GM23248 (cell line): ENCODE measurements around the gene PDE10A. TPM values are rescaled to one million over a fixed set of nuclear protein-coding genes. Genes with fewer than 3 reads are reported as not detected.

Source experiments
- DNase-seq: peaks from one replicate; pipeline ENCODE4 v3.0.0-alpha.2; 2015
- H2AFZ ChIP-seq: fragments of 200-600 bp; sonication (generic); 2 replicates; pipeline ENCODE4 v1.6.1; 2016; ENCODE audit warnings: antibody characterized with exemption
- H3F3A ChIP-seq: fragments of 200-600 bp; sonication (generic); 2 replicates; pipeline ENCODE4 v1.6.1; 2016; ENCODE audit warnings: mild to moderate bottlenecking, antibody characterized with exemption, mixed run types; ENCODE audit not compliant: insufficient read depth
- H3K27ac ChIP-seq: fragments of 200-600 bp; sonication (generic); 2 replicates; pipeline ENCODE4 v1.5.1; 2016; ENCODE audit warnings: mild to moderate bottlenecking
- H3K27me3 ChIP-seq: fragments of 200-600 bp; sonication (generic); replicated peaks from 2 replicates; pipeline ENCODE4 v1.6.1; 2016; ENCODE audit warnings: mild to moderate bottlenecking; ENCODE audit not compliant: insufficient read depth
- H3K36me3 ChIP-seq: fragments of 200-600 bp; sonication (generic); 2 replicates; pipeline ENCODE4 v1.6.1; 2016; ENCODE audit warnings: low read depth, mild to moderate bottlenecking
- H3K4me1 ChIP-seq: fragments of 200-600 bp; sonication (generic); 2 replicates; pipeline ENCODE4 v1.6.1; 2016; ENCODE audit warnings: mild to moderate bottlenecking; ENCODE audit not compliant: insufficient read depth
- H3K4me2 ChIP-seq: fragments of 200-600 bp; sonication (generic); one replicate; pipeline ENCODE4 v1.6.1; 2016; ENCODE audit warnings: mild to moderate bottlenecking; ENCODE audit not compliant: unreplicated experiment
- H3K4me3 ChIP-seq: fragments of 200-600 bp; sonication (generic); 2 replicates; pipeline ENCODE4 v1.5.1; 2016; ENCODE audit warnings: mild to moderate bottlenecking
- H3K79me2 ChIP-seq: fragments of 200-600 bp; sonication (generic); 2 replicates; pipeline ENCODE4 v1.6.1; 2016; ENCODE audit warnings: mild to moderate bottlenecking; ENCODE audit not compliant: insufficient read depth
- H3K9ac ChIP-seq: fragments of 200-600 bp; sonication (generic); 2 replicates; pipeline ENCODE4 v1.6.1; 2016; ENCODE audit warnings: mild to moderate bottlenecking
- H3K9me2 ChIP-seq: fragments of 200-600 bp; sonication (generic); 2 replicates; pipeline ENCODE4 v1.6.1; 2016; ENCODE audit warnings: mixed run types, mild to moderate bottlenecking, moderate library complexity; ENCODE audit not compliant: insufficient read depth
- H3K9me3 ChIP-seq: fragments of 200-600 bp; sonication (generic); one replicate; pipeline ENCODE4 v1.6.1; 2017; ENCODE audit warnings: low read depth
- H4K20me1 ChIP-seq: fragments of 200-600 bp; sonication (generic); 2 replicates; pipeline ENCODE4 v1.6.0; 2016; ENCODE audit not compliant: insufficient read depth
- EZH2 ChIP-seq: fragments of 200-600 bp; sonication (generic); IDR thresholded peaks from 2 replicates; pipeline ENCODE4 v1.6.1; 2018; ENCODE audit warnings: antibody characterized with exemption, mild to moderate bottlenecking; ENCODE audit not compliant: insufficient read depth, poor library complexity, severe bottlenecking
- EZH2phosphoT487 ChIP-seq: fragments of 200-600 bp; sonication (generic); IDR thresholded peaks from 2 replicates; pipeline ENCODE4 v1.6.1; 2018; ENCODE audit warnings: antibody characterized with exemption, moderate library complexity, mild to moderate bottlenecking, low read depth; ENCODE audit not compliant: insufficient read depth
- WGBS, 2 experiments: methylation state at CpG; one replicate each; pipeline ENCODE4 v1.1.6; 2015 to 2017; ENCODE audit warnings: low lambda C conversion rate in 2 of 2, low coverage in 1 of 2; ENCODE audit errors: missing lambda C conversion rate in 2 of 2; 5-methylcytosine and 5-hydroxymethylcytosine counted together
- in situ Hi-C: fragments of 300-500 bp; cut with MboI; formaldehyde crosslinking; loops from 2 replicates; pipeline ENCODE4 v1.15.0; 2020
- polyA plus RNA-seq: library from polyadenylated mRNA; unstranded; fragments of >200 nt; fragmentation: Nextera tagmentation; extraction: Ambion mirVana; gene quantifications from 2 replicates; pipeline ENCODE4 v1.2.1, GENCODE V29; 2016
- total RNA-seq: library from RNA; depleted of rRNA; stranded (reverse); fragments of >200 nt; shearing (Covaris generic); gene quantifications from 2 replicates; pipeline ENCODE4 v1.2.3, GENCODE V29; 2014

PDE10A gene
- total and polyA plus RNA-seq, 2 experiments from 2014 or later = 0.11 to 0.21 TPM

DNA sequence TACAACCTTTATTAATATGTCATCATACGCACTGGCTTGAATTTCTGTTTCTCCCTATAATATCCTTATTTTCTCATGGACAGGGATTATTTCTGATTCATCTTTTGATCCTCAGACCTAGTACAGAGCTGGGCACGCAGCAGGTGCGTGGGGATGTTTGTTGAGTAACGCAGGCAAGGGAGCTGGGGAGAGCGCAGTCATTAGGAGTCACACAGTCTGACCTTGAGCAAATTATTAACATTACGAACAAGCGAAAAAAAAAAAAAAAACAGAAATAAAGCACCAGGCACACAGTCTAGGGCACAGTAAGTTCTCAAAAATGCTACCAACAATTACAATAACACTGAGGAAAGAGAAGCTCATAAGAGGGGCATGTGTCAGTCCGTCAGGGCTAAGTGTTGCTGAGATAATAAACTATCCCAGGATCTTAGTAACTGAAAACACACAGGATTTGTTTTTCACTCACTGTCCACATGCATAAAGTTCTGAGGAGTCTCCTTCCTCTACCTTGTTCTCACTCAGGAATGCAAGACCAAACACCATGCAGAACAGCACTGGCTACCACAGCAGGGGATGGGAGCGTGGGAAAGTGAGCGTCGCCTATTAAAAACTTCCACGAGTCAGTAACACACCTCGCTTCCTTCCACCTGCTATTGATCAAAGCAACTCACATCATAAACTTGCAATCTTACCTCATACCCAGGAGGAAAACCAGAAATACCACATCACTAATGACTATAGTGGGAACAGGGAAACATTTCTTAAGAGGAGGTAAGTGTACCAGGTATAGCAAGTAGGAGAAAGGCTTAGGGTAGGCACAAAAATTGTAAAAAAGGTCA lies 56.9 kb downstream of the PDE10A start:
- Histone ChIP-seq H3K9me3 (no peaks in the 10 kb centered on the region), H3K36me3 (no peaks in the 10 kb centered on the region), H3K79me2 (no peaks in the 10 kb centered on the region), H3K27me3 (no peaks in the 10 kb centered on the region), H3K9ac (no peak overlapping the region), H3K4me3 (no peak overlapping the region), H3K4me1 (no peaks in the 10 kb centered on the region), H3F3A (no peaks in the 10 kb centered on the region), H3K4me2 (no peak overlapping the region), H3K27ac (no peak overlapping the region), H2AFZ (no peak overlapping the region), H3K9me2 (no peaks in the 10 kb centered on the region), H4K20me1 (no peaks in the 10 kb centered on the region)
- no peak for TF ChIP-seq EZH2
- TF ChIP-seq EZH2phosphoT487 = no peak
- WGBS, 2 experiments = 37 to 39% methylated on average over 12 to 13 of the region's 13 CpGs
- DNase-seq = no peak
- in situ Hi-C loops = no loop called here

DNA sequence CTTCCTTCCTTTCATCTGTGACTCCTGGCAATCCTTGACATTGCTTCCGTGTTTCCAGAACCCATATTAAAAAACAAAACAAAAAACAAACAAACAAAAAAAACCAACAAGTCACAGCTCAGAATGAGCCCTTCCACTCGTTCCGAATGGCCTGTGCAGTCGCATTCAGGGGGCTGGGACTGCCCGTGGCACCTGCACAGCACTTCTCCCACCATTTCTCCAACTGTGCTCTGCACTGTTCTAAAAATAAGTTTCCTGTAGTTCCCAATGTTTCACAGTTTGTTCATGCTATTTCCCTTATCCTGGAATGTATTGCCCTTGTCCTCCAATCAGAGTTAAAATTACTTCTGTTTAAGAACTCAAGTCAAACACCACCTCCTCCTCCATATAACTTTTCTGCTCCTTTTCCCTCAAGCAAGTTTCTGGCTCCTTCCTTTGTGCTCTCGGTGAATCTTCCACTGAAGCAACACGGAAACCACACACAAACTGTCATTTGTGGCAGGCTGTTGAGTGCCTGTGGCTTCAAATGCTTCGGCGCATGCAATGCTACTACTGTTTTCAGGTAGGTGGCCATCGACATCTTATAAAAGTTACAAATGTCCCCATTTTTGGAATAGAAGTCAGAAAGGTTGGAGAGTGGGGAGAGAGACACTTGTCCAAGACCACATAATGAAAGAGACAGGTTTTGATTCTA lies 57.7 kb downstream of the PDE10A start:
- no peak overlapping the region for H3K4me3 ChIP-seq
- WGBS, 2 experiments = 37 to 39% methylated on average over 10 of the region's 10 CpGs
- no peaks in the 10 kb centered on the region for H3K9me2 ChIP-seq
- no peaks in the 10 kb centered on the region for H4K20me1 ChIP-seq
- H2AFZ ChIP-seq = no peak overlapping the region
- no peak overlapping the region for H3K27ac ChIP-seq
- H3K9ac ChIP-seq = no peak overlapping the region
- no peaks in the 10 kb centered on the region for H3K36me3 ChIP-seq
- in situ Hi-C loops = no loop called here
- TF ChIP-seq EZH2phosphoT487 = no peak
- no peak for TF ChIP-seq EZH2
- no peak for DNase-seq
- H3K9me3 ChIP-seq = no peaks in the 10 kb centered on the region
- no peaks in the 10 kb centered on the region for H3K4me1 ChIP-seq
- no peaks in the 10 kb centered on the region for H3K27me3 ChIP-seq
- H3F3A ChIP-seq = no peaks in the 10 kb centered on the region
- no peak overlapping the region for H3K4me2 ChIP-seq
- H3K79me2 ChIP-seq = no peaks in the 10 kb centered on the region

DNA sequence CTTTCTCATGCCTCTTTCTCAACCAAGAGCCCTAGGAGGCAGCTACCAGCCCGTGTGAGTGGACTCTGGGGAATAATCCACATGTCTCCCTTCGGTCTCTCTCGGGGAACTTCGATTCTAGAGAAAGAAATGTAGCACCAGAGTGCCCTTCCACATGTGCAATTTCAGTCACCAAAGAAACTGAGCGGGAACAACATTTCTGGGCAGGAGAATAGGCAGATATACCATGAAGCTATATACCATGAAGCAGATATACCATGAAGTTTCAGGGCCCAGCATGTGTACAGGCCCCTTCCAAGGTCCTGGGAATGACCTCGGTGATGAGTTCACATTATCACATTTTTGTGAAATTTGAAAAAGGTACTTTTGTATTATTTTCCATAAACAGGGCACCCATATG lies 60.8 kb downstream of the PDE10A start:
- in situ Hi-C loops = no loop called here
- no peaks in the 10 kb centered on the region for H3K79me2 ChIP-seq

DNA sequence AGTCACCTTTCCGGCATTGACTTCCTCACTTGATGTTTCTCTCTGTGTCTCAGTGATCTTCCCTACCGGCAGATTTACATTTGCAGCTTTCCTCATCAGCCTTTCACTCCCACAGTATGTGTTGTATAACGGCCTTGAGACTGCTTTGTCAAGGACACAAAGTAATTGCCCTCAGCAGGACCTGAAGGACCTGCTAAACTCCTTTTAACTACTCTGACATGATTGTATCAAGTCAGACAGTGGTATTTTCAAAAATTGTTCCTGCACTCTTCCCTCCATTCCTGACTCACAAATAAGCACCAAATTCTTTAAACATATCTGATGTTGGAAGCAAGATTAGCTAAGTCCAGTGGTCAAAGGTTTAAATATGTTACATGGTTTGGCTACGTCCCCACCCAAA lies 62.4 kb downstream of the PDE10A start:
- in situ Hi-C loops = no loop called here
- Histone ChIP-seq H2AFZ (no peak overlapping the region), H3K36me3 (no peaks in the 10 kb centered on the region), H3K4me1 (no peaks in the 10 kb centered on the region), H3F3A (no peaks in the 10 kb centered on the region), H3K4me3 (no peak overlapping the region), H4K20me1 (no peaks in the 10 kb centered on the region), H3K9ac (no peak overlapping the region), H3K79me2 (no peaks in the 10 kb centered on the region), H3K9me2 (no peaks in the 10 kb centered on the region), H3K27me3 (no peaks in the 10 kb centered on the region), H3K9me3 (no peaks in the 10 kb centered on the region), H3K27ac (no peak overlapping the region), H3K4me2 (no peak overlapping the region)
- DNase-seq = no peak
- 22% methylated on average over 4 of the region's 4 CpGs for WGBS, 2 experiments
- TF ChIP-seq EZH2 (no peak), EZH2phosphoT487 (no peak)

More for the DNA sequence above, 60.8 kb downstream of the PDE10A start:
- Histone ChIP-seq H3K4me1 (no peaks in the 10 kb centered on the region), H3K9me3 (no peaks in the 10 kb centered on the region), H3F3A (no peaks in the 10 kb centered on the region), H3K9me2 (no peaks in the 10 kb centered on the region), H3K4me3 (no peak overlapping the region), H3K27ac (no peak overlapping the region), H3K4me2 (no peak overlapping the region), H3K9ac (no peak overlapping the region), H4K20me1 (no peaks in the 10 kb centered on the region), H2AFZ (no peak overlapping the region), H3K27me3 (no peaks in the 10 kb centered on the region), H3K36me3 (no peaks in the 10 kb centered on the region)
- 29 to 38% methylated on average over 6 of the region's 6 CpGs for WGBS, 2 experiments
- no peak for TF ChIP-seq EZH2
- TF ChIP-seq EZH2phosphoT487 = no peak
- no peak for DNase-seq
